Fibroblast of lung (primary cell): ENCODE results near the gene BICRA. TPM values are rescaled to one million over a fixed set of nuclear protein-coding genes. Genes with fewer than 3 reads are reported as not detected.

Experiments used
- DNase-seq, 2 donors: peaks; one replicate each; pipeline versions ENCODE4 v3.0.0 to v3.0.0-alpha.2; 2010; ENCODE audit warnings: low read depth in 2 of 2
- H2AFZ ChIP-seq: 2 replicates; pipeline ENCODE4 v1.5.1; 2012; ENCODE audit warnings: low read length, control low read depth, inconsistent platforms
- H3K27ac ChIP-seq: 2 replicates; pipeline ENCODE4 v1.5.1; 2011; ENCODE audit warnings: low read length, control low read depth; ENCODE audit not compliant: insufficient read depth
- H3K27me3 ChIP-seq: 2 replicates; pipeline ENCODE4 v1.5.1; 2011; ENCODE audit warnings: mild to moderate bottlenecking, low read length; ENCODE audit not compliant: control insufficient read depth, insufficient read depth
- H3K36me3 ChIP-seq: 2 replicates; pipeline ENCODE4 v1.5.1; 2011; ENCODE audit warnings: low read length; ENCODE audit not compliant: control insufficient read depth, insufficient read depth
- H3K4me1 ChIP-seq: 2 replicates; pipeline ENCODE4 v1.5.1; 2011; ENCODE audit warnings: low read length; ENCODE audit not compliant: control insufficient read depth, insufficient read depth; ENCODE audit errors: extremely low read depth
- H3K4me2 ChIP-seq: 2 replicates; pipeline ENCODE4 v1.5.1; 2011; ENCODE audit warnings: low read length, control low read depth; ENCODE audit not compliant: insufficient read depth; ENCODE audit errors: extremely low read depth
- H3K4me3 ChIP-seq, 4 experiments: fragments of 200-600 bp in 1 of 4; sonication (generic) in 1 of 4; replicated peaks in 1 of 4; 2 replicates each; pipeline ENCODE4 v1.5.1; 2011 to 2016; ENCODE audit warnings: low read length in 4 of 4, low read depth in 3 of 4, mild to moderate bottlenecking in 3 of 4, control low read depth in 2 of 4, inconsistent platforms in 1 of 4, mixed read lengths in 1 of 4; ENCODE audit not compliant: insufficient read depth in 1 of 4; ENCODE audit errors: control extremely low read depth in 1 of 4
- H3K79me2 ChIP-seq: 2 replicates; pipeline ENCODE4 v1.5.1; 2012; ENCODE audit warnings: mild to moderate bottlenecking, low read length, inconsistent platforms; ENCODE audit not compliant: control insufficient read depth, insufficient read depth
- H3K9ac ChIP-seq: 2 replicates; pipeline ENCODE4 v1.5.1; 2011; ENCODE audit warnings: mild to moderate bottlenecking, low read length, control low read depth; ENCODE audit not compliant: insufficient read depth
- H3K9me3 ChIP-seq: 2 replicates; pipeline ENCODE4 v1.5.1; 2012; ENCODE audit warnings: low read depth, low read length; ENCODE audit not compliant: control insufficient read depth, insufficient read depth
- H4K20me1 ChIP-seq: 2 replicates; pipeline ENCODE4 v1.5.1; 2011; ENCODE audit warnings: low read length; ENCODE audit not compliant: control insufficient read depth, insufficient read depth; ENCODE audit errors: extremely low read depth
- EZH2 ChIP-seq: IDR thresholded peaks from 2 replicates; pipeline ENCODE4 v1.5.1; 2012; ENCODE audit warnings: low read length, control low read depth, mild to moderate bottlenecking; ENCODE audit errors: missing control alignments
- polyA plus RNA-seq, 2 donors: library from polyadenylated mRNA; depleted of rRNA in 1 of 2; stranded (reverse) in 1 of 2; unstranded in 1 of 2; fragments of >200 nt; gene quantifications; 2 replicates each; pipeline ENCODE4 v1.2.1, GENCODE V29; 2011 to 2012; ENCODE audit warnings: missing spikeins in 1 of 2
- total RNA-seq: library from RNA; depleted of rRNA; stranded (reverse); fragments of >200 nt; gene quantifications from 2 replicates; pipeline ENCODE4 v1.2.1, GENCODE V29; 2014
- TF ChIP-seq, protein P1 (sequence below), 2 donors: IDR thresholded peaks in 1 of 2; conservative IDR thresholded peaks in 1 of 2; 1 replicate in 1 of 2; 2 replicates in 1 of 2; pipeline ENCODE4 v1.5.1; 2011 to 2012; ENCODE audit warnings: low read length in 2 of 2, control low read depth in 1 of 2, inconsistent platforms in 1 of 2, low read depth in 1 of 2, mild to moderate bottlenecking in 1 of 2

BICRA gene
- total and polyA plus RNA-seq, 2 donors (not counting 1 experiment from before 2014, with no cell fraction given) = 0.44 to 3.8 TPM

GRCh38 chr19:47652285-47652684 is 43.4 kb downstream of the BICRA start:
- no peak overlapping the region for H3K4me3 ChIP-seq
- H3K79me2 ChIP-seq = peaks cover 45% of the 10 kb centered on the region
- TF ChIP-seq, protein P1, sequence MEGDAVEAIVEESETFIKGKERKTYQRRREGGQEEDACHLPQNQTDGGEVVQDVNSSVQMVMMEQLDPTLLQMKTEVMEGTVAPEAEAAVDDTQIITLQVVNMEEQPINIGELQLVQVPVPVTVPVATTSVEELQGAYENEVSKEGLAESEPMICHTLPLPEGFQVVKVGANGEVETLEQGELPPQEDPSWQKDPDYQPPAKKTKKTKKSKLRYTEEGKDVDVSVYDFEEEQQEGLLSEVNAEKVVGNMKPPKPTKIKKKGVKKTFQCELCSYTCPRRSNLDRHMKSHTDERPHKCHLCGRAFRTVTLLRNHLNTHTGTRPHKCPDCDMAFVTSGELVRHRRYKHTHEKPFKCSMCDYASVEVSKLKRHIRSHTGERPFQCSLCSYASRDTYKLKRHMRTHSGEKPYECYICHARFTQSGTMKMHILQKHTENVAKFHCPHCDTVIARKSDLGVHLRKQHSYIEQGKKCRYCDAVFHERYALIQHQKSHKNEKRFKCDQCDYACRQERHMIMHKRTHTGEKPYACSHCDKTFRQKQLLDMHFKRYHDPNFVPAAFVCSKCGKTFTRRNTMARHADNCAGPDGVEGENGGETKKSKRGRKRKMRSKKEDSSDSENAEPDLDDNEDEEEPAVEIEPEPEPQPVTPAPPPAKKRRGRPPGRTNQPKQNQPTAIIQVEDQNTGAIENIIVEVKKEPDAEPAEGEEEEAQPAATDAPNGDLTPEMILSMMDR (conservative IDR thresholded peaks at IDR 0.05 in 1 of 2, IDR thresholded peaks at IDR 0.05 in 1 of 2; ENCODE audit: low read depth in 1 of 2, low read length in 2 of 2) = no peak
- TF ChIP-seq EZH2 = no peak
- no peaks in the 10 kb centered on the region for H3K4me1 ChIP-seq
- DNase-seq = no peak
- no peaks in the 10 kb centered on the region for H3K27me3 ChIP-seq
- H4K20me1 ChIP-seq = peaks cover 2% of the 10 kb centered on the region
- H3K4me2 ChIP-seq = no peak overlapping the region
- no peaks in the 10 kb centered on the region for H3K9me3 ChIP-seq
- H3K9ac ChIP-seq = no peak overlapping the region
- no peak overlapping the region for H3K27ac ChIP-seq
- H2AFZ ChIP-seq = no peak overlapping the region
- no peaks in the 10 kb centered on the region for H3K36me3 ChIP-seq

GRCh38 chr19:47653856-47654255 is 44.9 kb downstream of the BICRA start:
- Histone ChIP-seq H3K27ac (no peak overlapping the region), H3K9me3 (no peaks in the 10 kb centered on the region), H3K36me3 (no peaks in the 10 kb centered on the region), H4K20me1 (peaks cover 2% of the 10 kb centered on the region), H3K79me2 (peaks cover 39% of the 10 kb centered on the region), H3K9ac (no peak overlapping the region), H2AFZ (no peak overlapping the region), H3K27me3 (no peaks in the 10 kb centered on the region), H3K4me1 (no peaks in the 10 kb centered on the region), H3K4me2 (no peak overlapping the region), H3K4me3 (no peak overlapping the region)
- DNase-seq = no peak
- TF ChIP-seq, protein P1 (conservative IDR thresholded peaks at IDR 0.05 in 1 of 2, IDR thresholded peaks at IDR 0.05 in 1 of 2; ENCODE audit: low read depth in 1 of 2, low read length in 2 of 2) = no peak
- TF ChIP-seq EZH2 = no peak

GRCh38 chr19:47657719-47658118 is 48.8 kb downstream of the BICRA start:
- no peak for DNase-seq
- Histone ChIP-seq H3K4me2 (no peak overlapping the region), H3K9me3 (no peaks in the 10 kb centered on the region), H3K27ac (no peak overlapping the region), H3K9ac (no peak overlapping the region), H4K20me1 (no peaks in the 10 kb centered on the region), H3K27me3 (no peaks in the 10 kb centered on the region), H2AFZ (no peak overlapping the region), H3K79me2 (peaks cover 45% of the 10 kb centered on the region), H3K36me3 (no peaks in the 10 kb centered on the region), H3K4me1 (peaks cover 13% of the 10 kb centered on the region), H3K4me3 (no peak overlapping the region)
- no peak for TF ChIP-seq EZH2
- TF ChIP-seq, protein P1 (conservative IDR thresholded peaks at IDR 0.05 in 1 of 2, IDR thresholded peaks at IDR 0.05 in 1 of 2; ENCODE audit: low read depth in 1 of 2, low read length in 2 of 2) = no peak
